HG03442 (cell line): Measurements from ENCODE around the gene MVB12B.

Experiments used
- ATAC-seq: cut with Tn5 transposase; IDR thresholded peaks from one replicate; pipeline ENCODE4 v1.9.1; 2021; ENCODE audit warnings: mild to moderate bottlenecking, moderate library complexity; ENCODE audit not compliant: unreplicated experiment

The MVB12B gene

GRCh38 chr9:126357074-126357473 lies 30.4 kb downstream of the MVB12B start:
- no peak for ATAC-seq

- ATAC-seq, result no peak
Observed at GRCh38 chr9:126360073-126360472, 33.4 kb downstream of the MVB12B start.

GRCh38 chr9:126361810-126362238 lies 35.2 kb downstream of the MVB12B start:
- no peak for ATAC-seq

DNA sequence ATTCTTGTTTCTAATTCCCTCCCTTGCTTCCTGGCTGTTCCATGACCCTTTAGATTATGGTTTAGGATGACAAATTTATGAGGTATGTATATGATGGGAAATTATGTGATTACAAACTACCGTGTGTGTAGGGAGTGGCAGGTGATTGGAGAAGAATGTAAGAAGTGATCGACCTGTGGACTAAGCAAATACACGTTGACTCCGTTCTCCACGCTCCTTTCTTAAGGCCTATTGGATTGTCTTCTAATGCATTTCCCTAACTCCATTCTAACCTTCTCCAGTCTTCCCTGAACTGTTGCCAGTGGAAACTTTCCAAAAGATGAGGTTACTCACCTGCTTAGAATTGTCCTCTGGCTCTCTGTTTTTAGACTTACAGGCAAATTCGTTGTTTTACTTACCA lies 36.6 kb downstream of the MVB12B start:
- no peak for ATAC-seq

- no peak for ATAC-seq
Observed at GRCh38 chr9:126363847-126364671, 37.4 kb downstream of the MVB12B start.

DNA sequence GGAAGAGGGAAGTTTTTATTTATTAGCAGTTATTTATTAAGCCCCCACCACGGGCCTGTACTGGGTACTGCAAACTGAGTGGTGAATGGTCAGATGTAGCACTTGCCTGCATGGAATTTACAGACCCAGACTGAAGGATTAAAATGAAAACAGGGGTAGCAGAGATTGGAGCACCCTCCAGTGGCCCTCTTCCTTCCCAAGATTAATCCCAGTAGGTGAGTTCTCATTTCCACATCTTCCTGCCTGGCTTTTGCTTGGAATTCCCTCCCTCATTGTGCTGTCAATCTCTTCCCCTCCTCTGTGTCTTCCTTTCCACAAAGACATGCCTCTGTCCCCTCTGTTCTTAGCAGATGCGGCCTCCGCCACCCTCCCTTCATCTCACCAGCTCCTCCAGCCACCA lies 39.2 kb downstream of the MVB12B start:
- ATAC-seq, result no peak

DNA sequence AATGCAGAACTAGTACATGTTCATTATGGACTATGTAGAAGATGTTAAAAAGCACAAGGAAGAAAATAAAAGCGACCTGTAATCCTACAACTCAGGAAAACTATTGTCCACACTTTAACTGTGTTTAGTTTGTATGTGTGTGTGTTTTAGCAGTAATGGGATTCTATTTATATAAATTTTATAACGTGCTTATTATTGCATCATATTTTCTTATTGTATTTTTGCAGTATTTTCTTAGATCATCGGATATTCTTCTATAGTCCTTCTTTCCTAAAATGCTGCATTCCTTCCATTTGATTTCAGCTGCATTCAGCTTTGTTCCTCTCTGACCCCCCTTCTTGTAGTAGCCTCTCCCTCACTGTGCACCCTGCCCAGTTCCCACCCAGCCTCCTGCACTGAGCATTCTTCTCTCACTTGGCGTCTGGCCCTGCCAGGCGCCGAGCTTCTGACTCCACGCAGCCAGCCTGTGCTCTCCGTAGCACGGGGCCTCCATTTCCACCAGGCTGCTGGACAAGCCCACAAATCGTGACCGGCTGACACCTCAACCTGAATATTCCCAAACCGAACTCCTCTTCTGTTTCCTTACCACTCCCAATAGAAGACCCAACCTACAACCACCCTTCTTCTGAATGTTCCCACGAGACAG lies 39.9 kb downstream of the MVB12B start:
- no peak for ATAC-seq

DNA sequence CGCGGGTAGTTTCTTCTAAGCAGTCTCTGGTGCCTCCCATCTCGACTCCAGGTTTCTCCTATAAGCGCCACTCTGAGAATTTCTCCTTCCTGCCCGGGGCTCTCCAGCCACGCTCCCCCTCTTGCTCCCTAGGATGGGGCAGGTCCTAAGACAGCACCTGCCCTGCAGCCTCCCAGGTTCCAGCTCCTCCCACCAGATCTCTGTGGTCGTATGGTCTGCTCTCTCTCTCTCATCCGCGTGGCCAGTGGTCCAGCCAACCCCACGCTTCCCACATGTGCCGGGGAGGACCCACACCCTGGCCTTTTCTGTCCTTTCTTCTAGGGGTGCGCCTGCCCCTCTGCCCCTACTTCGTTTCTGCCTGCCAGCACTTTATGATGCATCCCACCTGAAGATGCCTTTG lies 40.5 kb downstream of the MVB12B start:
- ATAC-seq, result no peak

- no peak for ATAC-seq
Observed at GRCh38 chr9:126367616-126368015, 41.0 kb downstream of the MVB12B start.

DNA sequence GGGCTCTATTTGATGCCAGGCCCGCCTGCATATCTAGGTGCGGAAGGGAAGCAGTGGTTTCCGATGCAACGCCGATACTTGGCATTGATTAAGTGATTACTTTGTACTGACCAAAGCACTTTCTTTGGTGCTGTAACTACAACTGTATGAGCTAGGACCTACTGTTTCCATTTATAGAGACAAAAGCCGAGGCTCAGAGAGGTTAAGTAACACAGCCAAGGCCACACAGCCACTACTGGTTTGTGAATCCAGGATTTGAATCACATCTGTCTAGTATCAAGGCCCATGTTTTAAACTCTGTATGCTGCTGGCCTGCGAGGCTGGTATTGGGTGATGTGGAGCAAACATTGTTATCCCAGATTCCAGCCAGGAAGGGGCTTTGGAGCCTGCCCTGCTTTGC lies 41.4 kb downstream of the MVB12B start:
- ATAC-seq, result no peak

- no peak for ATAC-seq
Observed at GRCh38 chr9:126371007-126371870, 44.6 kb downstream of the MVB12B start.

GRCh38 chr9:126372716-126373115 lies 46.1 kb downstream of the MVB12B start:
- ATAC-seq, result no peak

DNA sequence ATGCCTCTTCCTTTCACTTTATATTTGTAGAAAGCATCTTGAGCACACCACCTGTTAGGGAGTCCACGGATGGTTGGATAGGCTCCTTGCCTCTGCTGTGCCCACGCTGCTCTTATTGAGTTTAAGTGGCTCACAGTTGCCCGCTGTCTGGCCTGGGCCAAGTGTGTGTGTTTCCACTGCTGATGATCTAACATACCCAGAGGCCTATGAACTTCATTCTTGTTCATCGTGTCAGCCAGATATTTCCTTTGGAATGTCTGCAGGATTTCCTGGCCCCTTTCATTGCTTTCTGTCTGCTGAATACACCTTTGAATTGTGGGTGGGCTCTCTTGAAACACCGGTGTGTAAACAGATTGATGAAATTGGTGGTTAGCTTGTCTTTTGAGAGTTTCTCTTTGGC lies 46.6 kb downstream of the MVB12B start:
- ATAC-seq, result no peak

DNA sequence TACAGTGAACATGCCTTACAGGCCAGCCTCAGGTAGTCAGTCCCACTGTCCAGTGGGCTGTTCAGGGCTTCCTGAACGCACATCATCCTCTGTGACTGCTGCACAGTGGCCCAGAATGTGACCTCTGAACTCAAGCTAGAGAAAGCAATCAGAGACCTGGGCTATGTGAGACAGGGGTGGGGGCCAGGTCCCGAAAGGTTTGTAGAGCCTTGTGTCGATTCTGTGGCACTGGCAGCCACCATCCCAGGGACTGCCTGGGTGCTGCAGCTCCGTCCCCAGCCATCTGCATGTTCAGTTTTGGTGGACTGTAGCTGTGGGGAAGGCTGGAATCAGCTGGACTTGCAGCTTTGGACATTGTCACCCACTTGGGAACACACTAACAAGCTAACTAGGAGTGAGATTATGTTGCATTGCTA lies 47.7 kb downstream of the MVB12B start:
- ATAC-seq, result no peak

GRCh38 chr9:126375386-126375785 lies 48.8 kb downstream of the MVB12B start:
- no peak for ATAC-seq

DNA sequence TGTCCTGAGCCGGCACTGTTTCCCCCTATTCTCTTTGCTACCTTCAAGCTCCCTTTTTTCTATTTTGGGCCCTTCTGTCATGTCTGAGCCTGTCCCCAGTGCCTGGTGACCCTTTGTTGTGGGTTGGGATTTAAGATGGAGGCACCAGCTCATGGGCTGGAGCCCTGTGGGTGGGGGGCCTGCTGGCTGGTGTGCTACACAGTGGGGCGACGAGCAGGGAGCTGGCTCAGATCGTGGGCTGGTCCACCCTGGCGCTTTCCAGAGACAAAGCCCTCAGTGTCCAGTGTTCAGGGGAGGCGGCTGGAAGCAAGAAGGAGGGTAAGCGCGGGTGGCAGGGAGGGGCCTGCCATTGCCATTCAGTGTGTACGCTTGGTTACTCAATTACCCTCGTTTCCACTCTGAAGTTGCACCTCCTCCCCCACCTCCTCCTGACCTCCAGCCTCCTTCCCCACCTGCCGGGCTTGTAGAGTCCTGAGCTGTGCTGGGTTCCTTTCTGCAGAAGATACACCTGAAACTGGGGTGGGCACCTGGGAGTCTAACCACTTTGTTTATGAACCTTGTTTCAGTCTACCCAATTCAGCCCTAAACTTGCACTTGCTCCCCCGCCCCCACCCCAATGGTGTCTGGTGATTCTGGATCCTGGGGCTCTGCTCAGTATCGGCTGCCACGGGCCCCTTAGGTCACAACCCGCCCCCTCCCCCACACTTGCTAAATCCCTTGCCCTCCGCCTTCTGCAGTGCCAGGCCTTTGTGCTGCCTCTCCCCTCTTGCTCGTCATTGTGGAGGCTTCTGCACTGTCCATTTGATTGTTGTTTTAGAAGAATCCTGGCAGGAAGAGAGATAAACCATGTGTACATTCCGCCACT lies 49.9 kb downstream of the MVB12B start:
- no peak for ATAC-seq

DNA sequence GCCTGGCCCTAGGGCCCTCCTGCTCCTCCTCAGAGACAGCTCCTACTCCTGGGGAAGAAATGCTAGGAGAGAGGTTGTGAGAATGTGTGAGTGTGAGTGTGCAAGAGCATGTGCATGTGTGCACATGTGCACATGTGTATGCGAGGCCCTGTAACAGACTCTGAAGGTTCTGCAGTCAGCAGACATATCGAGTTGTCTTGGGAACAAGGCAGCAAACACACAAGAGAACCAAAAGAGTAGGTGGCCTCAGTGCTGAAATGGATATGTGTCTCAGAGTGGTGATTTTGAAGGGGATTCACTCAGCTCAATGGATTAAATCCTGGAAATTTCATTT lies 50.5 kb downstream of the MVB12B start:
- no peak for ATAC-seq

GRCh38 chr9:126377536-126377935 lies 50.9 kb downstream of the MVB12B start:
- ATAC-seq, result no peak

DNA sequence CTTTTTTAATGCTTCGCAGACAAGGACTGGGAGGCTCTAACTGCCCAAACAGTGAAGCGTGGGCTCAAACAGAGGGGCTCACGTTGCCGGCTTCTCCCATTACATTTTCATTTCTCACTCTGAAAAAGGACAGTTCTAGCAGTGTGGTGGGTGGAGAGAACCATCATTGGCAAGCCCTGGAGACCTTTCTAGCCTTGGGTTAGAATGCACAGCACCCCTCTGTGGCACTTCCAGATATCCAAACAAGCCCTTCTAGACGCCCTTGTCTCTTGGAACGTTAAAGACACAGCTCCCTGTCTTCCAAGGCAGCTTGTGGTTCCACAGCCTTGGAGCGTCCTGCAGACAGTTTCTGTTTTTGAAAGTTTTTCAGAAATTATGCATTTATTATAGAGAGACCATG lies 52.1 kb downstream of the MVB12B start:
- ATAC-seq, result no peak

DNA sequence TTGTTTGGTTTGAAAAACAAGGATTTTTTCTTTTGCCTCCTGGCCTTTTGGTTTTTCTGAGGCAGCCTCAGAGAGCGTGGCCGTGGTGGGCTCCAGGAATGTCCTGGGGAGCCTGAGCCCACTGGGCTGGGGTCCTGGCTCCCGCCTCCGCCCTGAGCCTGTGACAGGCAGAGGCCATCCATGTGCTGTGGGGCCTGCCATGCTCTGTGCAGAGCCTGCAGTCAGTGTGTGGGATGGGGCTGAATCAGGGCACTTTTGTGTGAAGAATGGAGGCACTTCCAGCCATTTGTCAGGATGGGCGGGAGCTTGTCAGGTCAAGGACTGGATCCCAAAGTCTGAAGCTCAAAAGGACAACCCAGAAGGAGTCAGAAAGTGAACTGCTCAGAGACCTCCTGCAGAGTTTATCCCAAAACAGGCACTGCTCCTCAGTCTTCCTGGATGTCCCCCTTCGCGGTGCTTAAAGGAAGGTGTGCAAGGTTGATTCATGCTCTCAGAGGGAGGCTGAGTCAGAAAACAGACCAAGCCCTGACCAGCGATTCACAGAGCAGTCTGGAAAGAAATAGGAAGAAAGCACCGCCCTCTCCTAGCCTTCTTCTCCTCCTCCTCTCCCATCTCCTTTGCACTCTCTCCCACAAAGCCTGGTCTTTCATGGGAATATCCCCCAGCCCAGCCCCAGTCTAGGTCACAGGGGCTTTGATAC lies 53.2 kb downstream of the MVB12B start:
- ATAC-seq, result no peak
